ENCODE data around the gene TAF6.

The TAF6 gene

GRCh38 chr7:100091411-100092181 lies 27.6 kb downstream of the TAF6 start:
- H3K4me3 ChIP-seq (ENCODE audit: low read depth, low read length): no peak overlapping the region
- H3K9me3 ChIP-seq (ENCODE audit: severe bottlenecking): no peaks in the 10 kb centered on the region
- peak; percentile 23; the same call in 1 of the 2 replicates for TF ChIP-seq CTCF (IDR thresholded peaks at IDR 0.05; ENCODE audit: low read depth, low read length)
- peak; percentile 43 for DNase-seq
- H3K36me3 ChIP-seq: peaks cover 76% of the 10 kb centered on the region
- H3K27me3 ChIP-seq (ENCODE audit: insufficient read depth, low read depth, severe bottlenecking): no peaks in the 10 kb centered on the region
- H3K27ac ChIP-seq: peak overlapping the region; percentile 95

GRCh38 chr7:100090527-100091410 lies 28.4 kb downstream of the TAF6 start:
- Histone ChIP-seq H3K27ac (peak overlapping the region; percentile 95), H3K36me3 (peaks cover 68% of the 10 kb centered on the region)

GRCh38 chr7:100089458-100090196 lies 29.5 kb downstream of the TAF6 start:
- peak overlapping the region; percentile 93 for H3K4me3 ChIP-seq (ENCODE audit: low read depth, low read length)
- no peaks in the 10 kb centered on the region for H3K27me3 ChIP-seq (ENCODE audit: insufficient read depth, low read depth, severe bottlenecking)
- DNase-seq: no peak
- peak overlapping the region; percentile 95 for H3K27ac ChIP-seq
- peaks cover 56% of the 10 kb centered on the region for H3K36me3 ChIP-seq
- no peaks in the 10 kb centered on the region for H3K9me3 ChIP-seq (ENCODE audit: severe bottlenecking)
- TF ChIP-seq CTCF (IDR thresholded peaks at IDR 0.05; ENCODE audit: low read depth, low read length): no peak

More at GRCh38 chr7:100090527-100091410, 28.4 kb downstream of the TAF6 start:
- no peaks in the 10 kb centered on the region for H3K9me3 ChIP-seq (ENCODE audit: severe bottlenecking)
- no peak for TF ChIP-seq CTCF (IDR thresholded peaks at IDR 0.05; ENCODE audit: low read depth, low read length)
- H3K27me3 ChIP-seq (ENCODE audit: insufficient read depth, low read depth, severe bottlenecking): no peaks in the 10 kb centered on the region
- H3K4me3 ChIP-seq (ENCODE audit: low read depth, low read length): no peak overlapping the region
- DNase-seq: no peak

- Histone ChIP-seq H3K36me3 (peaks cover 48% of the 10 kb centered on the region), H3K4me3 (ENCODE audit: low read depth, low read length) (peak within 1 kb of the TSS; percentile 93), H3K27ac (peak within 1 kb of the TSS; percentile 95), H3K27me3 (ENCODE audit: insufficient read depth, low read depth, severe bottlenecking) (no peaks in the 10 kb centered on the region), H3K9me3 (ENCODE audit: severe bottlenecking) (no peaks in the 10 kb centered on the region)
- DNase-seq: peak; percentile 83
- TF ChIP-seq CTCF (IDR thresholded peaks at IDR 0.05; ENCODE audit: low read depth, low read length): no peak
Observed at GRCh38 chr7:100088621-100089457, 30.3 kb downstream of the TAF6 start, which contains the start of gene COPS6. TSS of gene COPS6 (plus strand) at chr7:100088969. CDS start at chr7:100088991, 22 bp downstream.

- Histone ChIP-seq H3K36me3 (peaks cover 41% of the 10 kb centered on the region), H3K9me3 (ENCODE audit: severe bottlenecking) (no peaks in the 10 kb centered on the region), H3K4me3 (ENCODE audit: low read depth, low read length) (peak overlapping the region; percentile 93), H3K27me3 (ENCODE audit: insufficient read depth, low read depth, severe bottlenecking) (no peaks in the 10 kb centered on the region), H3K27ac (peak overlapping the region; percentile 95)
- DNase-seq: no peak
- no peak for TF ChIP-seq CTCF (IDR thresholded peaks at IDR 0.05; ENCODE audit: low read depth, low read length)
Observed at GRCh38 chr7:100088095-100088620, 31.0 kb downstream of the TAF6 start.

Measured in WERI-Rb-1 (cell line).